ENCODE results near the gene USP9X. TPM values are rescaled to one million over a fixed set of nuclear protein-coding genes. Genes with fewer than 3 reads are reported as not detected.

The USP9X gene
- total and polyA plus RNA-seq, 12 donors: 12.6 to 143 (median 86.7) TPM

DNA sequence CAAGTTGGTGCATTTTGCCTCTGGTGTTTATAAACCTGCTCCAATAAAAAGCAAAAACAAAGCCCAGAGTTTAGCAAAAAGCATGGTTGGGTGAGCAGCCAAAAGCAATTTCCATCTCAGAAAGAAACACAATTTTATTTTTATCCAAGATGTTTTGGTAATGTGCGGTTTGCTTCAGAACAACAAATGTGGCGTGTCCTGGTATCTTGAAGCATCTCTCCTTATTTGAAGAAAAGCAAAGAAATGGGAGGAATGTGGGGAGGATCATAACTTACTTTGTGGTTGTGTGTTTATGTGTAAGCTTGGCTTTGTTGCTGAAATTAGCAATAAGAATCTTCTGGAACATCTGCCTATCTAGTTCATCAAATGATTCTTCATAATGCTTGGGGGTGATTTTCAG lies 160.4 kb downstream of the USP9X start:
- no peak overlapping the region for H3K4me3 ChIP-seq
- no peak for DNase-seq
- no peaks in the 10 kb centered on the region for H3K9me3 ChIP-seq (replicated peaks in 1 of 3)
- no peak overlapping the region for H3K27ac ChIP-seq
- no peaks in the 10 kb centered on the region for H3K36me3 ChIP-seq (replicated peaks in 1 of 2)
- 45 to 88% (median 77%) methylated on average over 2 of the region's 2 CpGs for WGBS, 4 donors
- intact Hi-C loops (cut with DNase I): no loop called here
- H3K27me3 ChIP-seq: no peaks in the 10 kb centered on the region
- no peak for TF ChIP-seq POLR2A (IDR thresholded peaks at IDR 0.05)
- TF ChIP-seq, protein P1, sequence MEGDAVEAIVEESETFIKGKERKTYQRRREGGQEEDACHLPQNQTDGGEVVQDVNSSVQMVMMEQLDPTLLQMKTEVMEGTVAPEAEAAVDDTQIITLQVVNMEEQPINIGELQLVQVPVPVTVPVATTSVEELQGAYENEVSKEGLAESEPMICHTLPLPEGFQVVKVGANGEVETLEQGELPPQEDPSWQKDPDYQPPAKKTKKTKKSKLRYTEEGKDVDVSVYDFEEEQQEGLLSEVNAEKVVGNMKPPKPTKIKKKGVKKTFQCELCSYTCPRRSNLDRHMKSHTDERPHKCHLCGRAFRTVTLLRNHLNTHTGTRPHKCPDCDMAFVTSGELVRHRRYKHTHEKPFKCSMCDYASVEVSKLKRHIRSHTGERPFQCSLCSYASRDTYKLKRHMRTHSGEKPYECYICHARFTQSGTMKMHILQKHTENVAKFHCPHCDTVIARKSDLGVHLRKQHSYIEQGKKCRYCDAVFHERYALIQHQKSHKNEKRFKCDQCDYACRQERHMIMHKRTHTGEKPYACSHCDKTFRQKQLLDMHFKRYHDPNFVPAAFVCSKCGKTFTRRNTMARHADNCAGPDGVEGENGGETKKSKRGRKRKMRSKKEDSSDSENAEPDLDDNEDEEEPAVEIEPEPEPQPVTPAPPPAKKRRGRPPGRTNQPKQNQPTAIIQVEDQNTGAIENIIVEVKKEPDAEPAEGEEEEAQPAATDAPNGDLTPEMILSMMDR (IDR thresholded peaks at IDR 0.05): no peak
- no peaks in the 10 kb centered on the region for H3K4me1 ChIP-seq (replicated peaks in 1 of 2)

DNA sequence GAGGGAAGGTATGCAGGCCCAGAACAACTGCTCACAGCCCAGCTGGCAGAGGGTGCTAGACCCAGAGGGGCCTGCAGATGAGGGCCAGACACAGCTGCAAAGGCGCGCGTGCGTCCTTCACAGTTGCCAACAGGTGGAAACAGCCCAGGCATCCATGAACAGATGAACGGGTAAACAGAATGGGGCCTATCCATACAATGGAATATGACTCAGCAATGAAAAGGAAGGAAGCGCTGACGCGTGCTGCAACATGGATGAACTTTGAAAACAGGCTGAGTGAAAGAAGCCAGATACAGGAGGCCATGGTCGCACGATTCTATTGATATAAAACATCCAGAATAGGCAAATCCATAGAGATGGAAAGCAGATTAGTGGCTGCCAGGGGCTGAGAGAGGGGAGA lies 165.6 kb downstream of the USP9X start:
- H3K36me3 ChIP-seq (replicated peaks in 1 of 2): no peaks in the 10 kb centered on the region
- no peaks in the 10 kb centered on the region for H3K9me3 ChIP-seq (replicated peaks in 1 of 3)
- H3K27me3 ChIP-seq: peaks cover 14% of the 10 kb centered on the region
- no peak for TF ChIP-seq POLR2A (IDR thresholded peaks at IDR 0.05)
- TF ChIP-seq, protein P1 (IDR thresholded peaks at IDR 0.05): no peak
- no peak overlapping the region for H3K27ac ChIP-seq
- H3K4me1 ChIP-seq (replicated peaks in 1 of 2): peaks cover 0 to 5% of the 10 kb centered on the region in 2 donors
- intact Hi-C loops (cut with DNase I): no loop called here
- no peak overlapping the region for H3K4me3 ChIP-seq
- no peak for DNase-seq
- WGBS, 4 donors: 95 to 97% (median 96%) methylated on average over 10 of the region's 10 CpGs

DNA sequence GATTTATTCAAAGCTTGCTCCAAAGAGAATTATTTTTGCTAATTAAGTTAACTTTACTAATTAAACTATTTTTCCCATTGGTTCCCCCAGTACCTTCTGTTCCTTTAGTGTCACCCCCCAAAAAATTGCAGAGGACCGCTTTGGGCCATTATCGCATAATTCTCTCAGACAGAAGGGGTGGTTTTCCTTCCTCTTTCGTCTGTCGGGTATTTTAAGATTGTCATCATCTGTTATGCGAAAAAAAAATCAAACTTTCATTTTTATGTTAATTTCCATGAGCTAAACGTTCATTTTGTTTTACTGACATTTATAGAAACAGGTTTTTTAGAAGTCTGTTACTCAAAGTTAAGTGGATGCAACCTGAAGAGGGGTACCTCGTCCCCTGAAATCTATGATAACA lies 172.6 kb downstream of the USP9X start:
- peaks cover 19% of the 10 kb centered on the region for H3K27me3 ChIP-seq
- no peak for DNase-seq
- H3K4me3 ChIP-seq: no peak overlapping the region
- peaks cover 0 to 5% of the 10 kb centered on the region in 2 donors for H3K4me1 ChIP-seq (replicated peaks in 1 of 2)
- 63 to 75% (median 66%) methylated on average over 7 of the region's 7 CpGs for WGBS, 4 donors
- no peak for TF ChIP-seq POLR2A (IDR thresholded peaks at IDR 0.05)
- TF ChIP-seq, protein P1 (IDR thresholded peaks at IDR 0.05): no peak
- H3K36me3 ChIP-seq (replicated peaks in 1 of 2): no peaks in the 10 kb centered on the region
- no peaks in the 10 kb centered on the region for H3K9me3 ChIP-seq (replicated peaks in 1 of 3)
- intact Hi-C loops (cut with DNase I): no loop called here
- no peak overlapping the region for H3K27ac ChIP-seq

DNA sequence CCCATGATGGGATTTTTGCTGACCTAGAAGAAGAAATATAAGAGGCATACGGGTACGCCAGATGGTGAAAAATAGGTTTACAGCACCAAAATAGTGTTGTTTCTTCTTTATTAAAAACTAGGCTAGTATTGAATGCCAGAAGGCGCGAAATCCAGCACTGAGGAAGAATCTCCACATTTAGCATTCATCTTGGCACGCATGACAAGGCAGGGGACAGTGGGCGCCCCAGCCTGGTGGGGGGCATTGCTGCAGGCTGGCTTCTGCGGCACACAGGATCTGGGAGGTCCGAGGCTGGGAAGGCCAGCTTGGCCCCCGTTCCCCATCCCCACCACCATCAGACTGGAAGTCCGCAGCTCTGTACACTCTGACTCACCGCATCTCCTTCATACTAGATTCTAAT lies 173.0 kb downstream of the USP9X start:
- 83 to 89% (median 85%) methylated on average over 9 to 11 of the region's 11 CpGs for WGBS, 4 donors
- no peak for DNase-seq
- Histone ChIP-seq H3K27ac (no peak overlapping the region), H3K36me3 (replicated peaks in 1 of 2) (no peaks in the 10 kb centered on the region), H3K9me3 (replicated peaks in 1 of 3) (no peaks in the 10 kb centered on the region), H3K4me1 (replicated peaks in 1 of 2) (peaks cover 0 to 5% of the 10 kb centered on the region in 2 donors), H3K27me3 (peaks cover 15% of the 10 kb centered on the region), H3K4me3 (no peak overlapping the region)
- intact Hi-C loops (cut with DNase I): no loop called here
- no peak for TF ChIP-seq POLR2A (IDR thresholded peaks at IDR 0.05)
- TF ChIP-seq, protein P1 (IDR thresholded peaks at IDR 0.05): no peak

Measured in adrenal gland (tissue), 12 donors.